IPS-18c (cell line): ENCODE results near the gene NRGN.

ENCODE experiments used
- H3K4me3 ChIP-seq: 2 replicates; pipeline ENCODE4 v1.7.0; 2013; ENCODE audit warnings: low read depth, mild to moderate bottlenecking, low read length, moderate library complexity; ENCODE audit not compliant: insufficient read depth
- H3K9me3 ChIP-seq: one replicate; pipeline ENCODE4 v1.6.1; 2013; ENCODE audit warnings: mild to moderate bottlenecking, low read length, moderate library complexity; ENCODE audit not compliant: control insufficient read depth, insufficient read depth

Gene NRGN

DNA sequence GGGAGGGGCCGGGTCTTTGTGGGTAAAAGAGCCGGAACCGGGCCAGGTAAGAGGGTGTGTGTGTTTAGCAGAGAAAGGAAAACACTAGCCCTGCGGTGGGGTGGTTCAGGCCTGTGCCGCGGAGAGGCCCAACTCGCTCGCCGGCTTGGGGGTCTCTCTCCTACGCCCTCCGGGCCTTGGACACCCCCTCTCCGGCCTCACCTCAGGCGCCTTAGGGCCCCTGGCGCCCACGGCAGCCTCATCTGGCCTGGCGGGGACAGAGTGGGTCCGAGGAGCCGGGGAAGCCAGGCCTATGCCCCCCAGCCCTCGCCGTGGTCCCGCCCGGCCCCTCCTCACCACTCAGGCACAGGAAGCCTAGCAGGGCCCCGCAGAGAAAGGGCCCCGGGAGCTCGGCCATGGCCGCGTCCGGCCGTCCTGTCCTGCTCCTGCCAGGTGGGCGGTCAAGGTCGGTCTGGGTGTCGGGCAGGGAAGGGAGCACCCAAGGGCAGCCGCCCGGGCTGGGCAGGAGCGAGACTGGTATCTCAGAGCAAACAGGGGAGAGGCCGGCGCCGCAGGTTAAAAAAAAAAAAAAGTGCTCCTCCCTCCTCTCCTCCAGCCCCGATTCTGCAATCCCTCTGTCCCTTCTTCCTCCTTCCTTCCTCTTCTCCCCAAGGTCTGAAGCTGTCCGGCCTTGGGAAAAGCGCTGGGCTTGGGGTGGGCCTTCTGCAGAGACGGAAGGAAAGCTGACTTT is 12.2 kb downstream of the NRGN start, which contains the start of gene VSIG2:
VSIG2 (minus strand) TSS at position 515 of the 730 bp plus-strand sequence; CDS start at position 397, 118 bp downstream.
- Histone ChIP-seq H3K4me3 (peak within 1 kb of the TSS; percentile 51), H3K9me3 (no peaks in the 10 kb centered on the region)

DNA sequence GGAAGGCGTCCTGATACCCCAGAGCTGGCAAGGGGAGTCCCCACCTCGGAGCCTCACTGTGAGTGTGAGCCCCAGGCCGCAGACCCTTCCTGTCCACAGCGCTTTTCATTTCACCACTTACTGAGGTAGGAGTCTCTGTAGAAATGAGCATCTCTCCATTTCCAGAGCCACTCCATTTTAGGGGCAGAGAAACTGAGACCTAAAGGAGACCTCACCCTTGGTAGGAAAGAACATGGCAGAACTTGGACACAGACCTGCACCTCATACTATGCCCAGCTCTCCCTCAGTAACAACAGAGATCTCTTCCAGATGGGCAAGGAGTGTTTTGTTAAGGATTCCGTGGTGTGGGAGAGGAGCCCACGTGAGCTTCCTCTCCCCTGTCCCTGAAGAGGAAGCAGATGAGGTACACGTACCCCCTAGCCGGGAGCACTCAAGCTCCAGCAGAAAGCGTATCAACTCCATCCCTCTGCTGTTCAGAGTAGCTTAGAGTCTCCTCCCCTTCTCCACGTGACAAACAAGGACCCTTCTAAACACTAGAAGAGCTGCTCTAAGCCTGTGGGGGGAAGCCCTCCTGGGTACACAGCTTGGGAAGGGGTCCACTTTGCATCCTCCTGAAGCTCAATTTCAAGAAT is 12.8 kb downstream of the NRGN start:
- Histone ChIP-seq H3K9me3 (no peaks in the 10 kb centered on the region), H3K4me3 (peak overlapping the region; percentile 51; the same call in 1 of the 2 replicates)

DNA sequence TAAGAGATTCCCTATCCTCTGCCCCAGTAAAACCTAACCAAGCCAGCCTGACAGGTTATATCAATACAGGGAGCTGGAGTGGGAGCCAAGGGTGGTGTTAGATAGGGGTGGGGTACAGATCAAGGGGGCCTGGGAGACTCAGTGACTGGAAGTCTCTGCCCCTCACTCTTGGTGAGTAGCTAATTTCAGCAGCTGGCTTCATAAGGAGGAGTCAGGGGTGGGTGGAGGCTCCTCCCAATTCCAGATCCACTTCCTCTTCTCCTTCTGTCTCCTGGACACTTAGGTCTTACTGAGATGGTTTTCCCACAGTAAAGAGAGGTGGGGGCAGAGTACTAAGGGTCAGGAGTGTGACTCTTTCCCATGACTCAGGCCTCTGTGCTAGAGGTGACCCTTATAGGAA is 13.5 kb downstream of the NRGN start:
- Histone ChIP-seq H3K4me3 (no peak overlapping the region), H3K9me3 (no peaks in the 10 kb centered on the region)

DNA sequence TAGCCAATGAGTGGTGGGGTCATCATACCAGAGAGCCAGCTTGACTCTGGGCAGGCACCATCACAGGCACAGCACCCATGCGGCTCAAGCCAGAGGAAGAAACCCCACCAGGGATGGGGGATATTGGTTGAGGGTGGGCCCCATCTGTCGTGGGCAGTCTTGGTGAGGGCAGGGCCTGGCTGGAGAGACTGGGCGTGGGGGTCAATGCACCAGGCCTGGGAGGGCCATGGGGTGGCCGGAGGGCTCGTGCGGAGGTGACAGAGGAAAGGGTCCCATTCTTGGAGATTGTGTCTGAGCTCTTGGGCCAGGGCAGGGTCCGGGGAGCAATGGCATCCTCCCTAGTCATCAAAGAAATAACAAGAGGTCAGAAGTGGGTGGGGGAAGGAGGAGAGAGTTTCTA is 13.9 kb downstream of the NRGN start:
- Histone ChIP-seq H3K4me3 (no peak overlapping the region), H3K9me3 (no peaks in the 10 kb centered on the region)

DNA sequence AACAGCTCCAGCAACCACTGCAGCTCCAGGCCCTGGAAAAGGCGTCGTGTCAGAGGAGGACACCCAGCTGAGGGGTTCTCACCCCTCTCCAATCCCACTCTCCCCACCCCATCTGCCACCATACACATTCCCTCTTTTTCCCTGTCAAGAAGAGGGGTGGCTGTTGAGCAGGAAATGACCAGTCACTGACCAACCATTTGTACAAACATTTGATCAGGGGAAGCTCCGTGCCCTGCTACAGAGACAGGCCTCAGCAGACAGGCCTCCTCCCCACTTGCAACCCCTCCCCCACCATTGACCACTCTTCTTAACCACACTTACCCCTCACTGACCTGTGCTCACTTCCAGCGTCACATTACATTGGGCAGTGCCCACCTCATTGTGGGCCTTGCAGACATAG is 14.6 kb downstream of the NRGN start:
- Histone ChIP-seq H3K9me3 (no peaks in the 10 kb centered on the region), H3K4me3 (no peak overlapping the region)

DNA sequence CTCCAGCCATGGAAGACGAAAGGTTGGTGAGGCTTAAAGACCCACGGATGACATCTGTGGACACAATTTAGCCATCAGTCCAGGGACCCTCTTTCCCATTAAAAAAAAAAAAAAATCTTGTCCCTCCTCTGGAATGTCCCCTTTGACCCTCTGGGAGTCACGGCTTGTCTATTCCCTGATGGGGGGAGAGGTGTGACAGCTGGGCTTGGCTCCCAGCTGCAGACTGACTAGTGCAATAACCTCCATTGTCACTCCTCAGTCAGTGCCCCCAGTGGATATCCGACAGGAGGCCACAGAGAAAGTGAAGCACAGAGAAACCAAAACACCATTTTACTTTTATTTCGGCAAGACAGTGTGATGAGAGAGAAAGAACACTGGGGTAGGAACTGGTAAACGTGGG is 15.0 kb downstream of the NRGN start:
- H3K4me3 ChIP-seq = no peak overlapping the region

DNA sequence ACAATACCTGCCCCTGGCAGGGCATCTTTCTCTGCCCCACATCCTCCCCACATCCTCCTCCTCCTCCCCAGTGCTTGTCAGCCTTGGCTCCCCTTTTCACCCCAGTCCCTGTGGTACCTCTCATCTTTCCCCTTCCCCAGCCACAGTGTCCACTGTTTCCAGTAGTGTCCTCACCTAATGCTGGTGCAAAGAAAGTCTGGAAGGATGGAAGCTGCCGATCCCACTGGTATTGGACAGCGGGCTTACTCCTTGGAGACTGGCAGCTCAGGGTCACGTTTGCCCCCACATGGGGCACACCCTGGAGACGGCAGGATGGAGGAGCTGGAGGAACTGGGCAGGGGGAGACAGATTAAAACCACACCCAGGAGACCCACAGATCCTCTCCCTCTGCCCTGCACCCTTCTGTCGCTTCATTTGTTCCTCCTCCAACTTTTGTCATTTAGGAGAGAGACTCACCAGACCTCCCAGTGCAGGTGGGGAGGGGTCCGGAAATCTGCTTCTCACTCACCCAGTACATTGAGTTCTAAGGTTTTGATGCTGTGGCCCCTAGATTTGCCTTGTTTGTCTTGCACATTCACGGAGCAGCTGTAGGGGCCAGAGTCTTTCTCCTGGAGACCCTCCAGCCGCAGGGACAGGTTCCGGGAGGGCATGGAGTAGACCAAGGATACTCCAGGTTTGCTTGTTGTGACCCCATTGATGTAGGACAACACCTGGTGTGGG is 16.5 kb downstream of the NRGN start:
- no peaks in the 10 kb centered on the region for H3K9me3 ChIP-seq
- H3K4me3 ChIP-seq = no peak overlapping the region

More for the DNA sequence above, 15.0 kb downstream of the NRGN start:
- H3K9me3 ChIP-seq = no peaks in the 10 kb centered on the region

DNA sequence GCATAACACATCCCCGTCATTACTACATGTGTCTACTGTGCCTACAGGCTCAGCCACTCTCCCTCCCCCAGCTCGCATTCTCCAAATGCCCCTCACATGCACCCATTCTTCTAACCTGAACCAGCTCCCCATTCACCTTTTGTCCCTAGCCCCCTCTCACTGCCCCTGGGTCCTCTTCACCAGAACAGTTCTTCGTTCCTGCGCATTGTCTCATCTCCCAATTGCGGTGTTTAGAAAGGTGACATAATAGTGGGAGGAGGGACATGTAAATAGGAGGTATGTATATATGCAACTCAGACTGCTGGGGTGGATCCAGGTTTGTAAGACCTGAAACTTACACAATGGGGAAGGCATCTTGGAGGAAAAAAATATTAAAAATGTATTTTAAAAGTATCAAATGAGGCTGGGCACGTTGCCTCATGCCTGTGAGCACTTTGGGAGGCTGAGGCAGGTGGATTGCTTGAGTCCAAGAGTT is 17.0 kb downstream of the NRGN start:
- Histone ChIP-seq H3K4me3 (no peak overlapping the region), H3K9me3 (no peaks in the 10 kb centered on the region)

DNA sequence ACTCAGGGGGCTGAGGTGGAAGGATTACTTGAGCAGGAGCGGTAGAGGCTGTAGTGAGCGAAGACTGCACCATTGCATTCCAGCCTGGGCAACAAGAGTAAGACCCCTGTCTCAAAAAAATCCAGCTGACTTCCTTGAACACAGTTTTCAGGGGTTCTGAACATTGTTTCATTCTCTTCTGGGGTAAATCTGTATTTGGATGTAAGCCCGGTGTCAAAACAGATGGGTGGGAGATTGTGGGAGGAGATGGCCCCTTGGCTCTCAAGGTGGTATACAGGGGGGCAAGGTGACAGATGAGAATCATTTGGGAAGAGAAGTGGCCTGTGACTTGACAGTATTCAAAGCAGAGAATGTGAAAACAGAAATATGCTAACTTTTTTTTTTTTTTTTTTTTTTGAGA is 17.6 kb downstream of the NRGN start:
- Histone ChIP-seq H3K4me3 (no peak overlapping the region), H3K9me3 (no peaks in the 10 kb centered on the region)

DNA sequence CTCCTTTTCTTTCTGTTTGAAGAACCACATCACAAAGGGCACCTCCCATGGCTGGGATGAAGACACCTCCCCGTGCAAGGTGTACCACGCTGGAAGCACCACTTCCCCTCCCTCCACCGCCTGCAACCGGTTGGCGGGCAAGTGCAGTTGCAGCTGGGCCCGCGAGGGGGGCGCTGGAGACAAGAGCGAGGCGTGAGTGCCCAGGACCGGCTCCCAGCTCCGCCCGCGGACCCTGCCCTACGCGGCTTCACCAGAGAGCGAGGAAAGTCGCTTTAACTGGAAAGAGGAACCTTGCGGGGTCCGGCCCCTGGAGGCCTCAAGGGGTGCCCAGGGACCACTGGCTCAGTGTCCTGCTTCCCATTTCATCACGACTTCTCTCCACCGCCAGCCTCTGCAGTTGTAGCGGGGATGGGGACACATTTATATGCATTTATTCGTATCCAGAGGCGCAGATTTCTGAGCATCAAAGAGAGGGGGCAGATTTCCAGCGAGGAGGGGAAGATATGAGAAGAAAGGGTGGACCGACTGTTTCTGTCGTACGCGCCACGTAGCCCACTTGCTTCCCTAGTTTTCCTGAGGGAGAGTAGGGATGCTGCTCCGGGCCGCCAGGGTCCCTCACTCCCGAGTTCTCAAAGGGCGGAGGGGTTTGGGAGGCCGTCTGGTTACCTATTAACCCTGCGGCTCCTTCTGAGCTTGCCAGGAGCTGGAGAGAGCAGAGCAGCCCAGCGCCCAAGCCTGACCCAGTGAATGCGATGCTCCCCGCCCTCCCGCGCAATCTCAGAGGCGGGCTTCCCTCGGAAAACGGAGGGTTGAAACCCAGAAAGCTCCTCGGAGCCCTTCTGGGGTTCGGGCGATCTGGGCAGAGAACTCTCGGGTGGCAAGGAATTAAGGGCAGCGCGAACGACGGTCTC is 18.9 kb downstream of the NRGN start:
- H3K9me3 ChIP-seq = no peaks in the 10 kb centered on the region
- H3K4me3 ChIP-seq = peak overlapping the region; percentile 49

DNA sequence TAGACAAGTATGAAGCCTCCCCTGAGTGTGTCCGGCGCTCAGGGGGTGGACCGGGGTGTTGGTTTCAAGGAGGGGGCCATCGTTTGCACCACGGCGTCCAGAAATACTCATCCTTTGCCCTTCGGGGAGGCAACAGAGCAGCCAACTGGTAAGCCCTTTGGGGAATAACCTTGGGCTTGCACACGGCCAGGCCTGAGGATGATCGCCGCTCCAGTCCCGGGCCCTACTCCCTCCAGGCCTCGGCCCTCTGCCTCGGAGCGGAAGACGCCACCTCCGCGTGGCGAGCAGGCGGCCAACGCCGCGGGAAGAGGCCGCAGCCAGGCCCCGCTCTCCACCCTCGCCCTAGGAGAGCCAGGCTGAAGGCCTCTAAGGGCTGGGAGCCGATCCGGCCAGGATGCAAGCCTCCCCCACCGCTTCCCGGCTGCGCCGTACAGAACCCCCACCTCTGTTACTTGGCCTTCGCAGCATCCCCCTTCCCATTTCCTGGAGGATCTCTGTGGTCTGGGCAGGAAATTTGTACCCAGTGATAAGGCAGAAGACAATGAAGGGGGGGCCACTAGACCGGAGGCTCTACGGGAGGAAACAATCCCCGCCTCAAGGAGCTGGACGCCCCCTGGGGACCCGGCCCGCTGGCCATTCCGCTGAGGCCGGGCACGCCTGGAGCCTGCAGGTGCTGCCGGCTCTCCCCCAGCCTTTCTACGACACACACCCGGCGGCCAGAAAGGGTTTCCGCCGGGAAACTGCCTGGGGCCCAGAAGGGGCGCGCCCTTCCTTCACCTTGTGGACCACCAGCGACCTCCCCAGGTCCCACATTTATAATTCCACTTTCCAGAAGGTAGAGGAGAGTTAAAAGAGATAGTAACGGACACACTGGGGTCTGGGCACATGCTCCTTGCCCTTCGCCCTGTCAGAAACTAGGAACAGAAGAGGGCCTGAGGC is 19.8 kb downstream of the NRGN start:
- H3K4me3 ChIP-seq = peak overlapping the region; percentile 49
- H3K9me3 ChIP-seq = no peaks in the 10 kb centered on the region

DNA sequence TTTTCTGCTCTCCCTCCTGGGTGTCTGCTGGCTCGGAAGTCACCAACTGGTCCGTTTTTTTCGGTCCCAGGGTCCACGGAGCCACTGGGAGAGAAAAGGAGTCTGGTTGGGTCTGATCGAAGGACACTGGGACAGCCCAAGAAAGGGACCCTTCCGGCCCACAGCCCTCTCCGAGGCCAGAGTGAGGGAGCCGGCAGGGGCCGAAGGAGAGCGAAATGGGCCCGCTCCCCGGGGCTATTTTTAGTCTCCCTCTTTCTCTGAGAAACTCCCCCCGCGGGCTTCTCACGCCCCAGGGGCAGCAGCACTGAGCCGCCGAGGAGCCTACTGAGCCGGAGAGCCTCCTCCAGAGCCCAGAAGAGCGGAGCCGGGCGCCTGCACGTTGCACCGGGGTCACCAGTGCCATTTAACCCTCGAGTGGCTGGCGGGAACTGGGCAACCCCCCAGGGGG is 20.5 kb downstream of the NRGN start:
- H3K4me3 ChIP-seq = peak overlapping the region; percentile 31
- no peaks in the 10 kb centered on the region for H3K9me3 ChIP-seq

DNA sequence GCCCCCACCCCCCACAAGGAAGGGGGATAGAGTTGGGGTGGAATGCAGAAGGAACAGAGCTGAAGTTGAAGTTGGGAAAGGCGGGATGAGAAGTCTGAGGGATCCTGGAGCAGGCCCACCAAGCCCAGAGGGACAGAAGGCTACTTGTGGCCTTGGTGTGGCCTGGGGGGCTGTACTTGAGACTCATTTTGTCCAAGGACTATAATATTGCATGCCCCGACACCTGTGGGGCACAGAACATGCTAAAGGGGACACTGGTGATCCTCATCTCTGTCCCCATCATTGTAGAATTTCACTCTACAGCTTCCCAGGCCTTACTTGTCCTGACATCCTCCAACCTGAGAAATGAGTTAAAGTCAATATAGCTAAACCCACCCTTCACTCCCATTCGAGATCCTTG is 21.1 kb downstream of the NRGN start:
- no peaks in the 10 kb centered on the region for H3K9me3 ChIP-seq
- H3K4me3 ChIP-seq = no peak overlapping the region

DNA sequence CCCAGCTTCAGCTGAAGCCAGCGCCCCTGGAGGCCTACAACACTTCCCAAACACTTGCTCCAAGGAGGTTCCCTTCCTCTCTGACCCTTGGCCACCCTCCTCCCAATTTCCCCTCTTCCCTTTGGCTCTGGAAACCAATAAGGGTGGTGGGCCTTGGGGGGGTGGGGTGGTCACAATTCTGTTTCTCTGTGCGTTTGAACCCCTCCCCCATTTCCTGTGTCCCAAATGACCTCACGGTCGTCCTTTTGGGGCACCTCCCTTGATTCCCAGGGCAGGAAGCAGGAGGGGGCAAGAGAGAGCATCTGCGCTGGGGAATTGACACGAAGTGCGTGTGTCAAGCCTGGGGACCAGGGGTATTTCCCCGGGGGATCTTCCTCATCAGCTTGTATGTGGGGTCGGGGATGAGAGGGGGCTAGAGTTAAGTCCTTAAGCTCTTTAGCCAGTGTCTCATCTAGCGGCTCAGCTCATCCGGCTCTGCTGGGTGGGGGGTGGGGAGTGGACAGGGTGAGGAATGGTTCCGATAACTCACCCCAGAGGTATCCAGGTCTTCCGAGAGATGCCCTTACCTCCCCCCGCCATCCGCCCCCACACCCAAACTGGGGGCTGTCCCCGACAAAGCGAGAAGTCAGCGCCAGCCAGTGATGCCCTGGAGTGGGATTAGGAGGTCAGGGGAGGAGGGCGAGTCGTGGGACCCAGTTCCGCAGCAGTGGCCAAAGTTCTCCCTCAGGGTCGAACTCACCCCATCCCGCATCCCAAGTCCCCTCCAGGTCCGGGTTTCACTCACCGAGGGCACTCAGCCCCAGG is 21.8 kb downstream of the NRGN start:
- Histone ChIP-seq H3K9me3 (no peaks in the 10 kb centered on the region), H3K4me3 (peak overlapping the region; percentile 65)

DNA sequence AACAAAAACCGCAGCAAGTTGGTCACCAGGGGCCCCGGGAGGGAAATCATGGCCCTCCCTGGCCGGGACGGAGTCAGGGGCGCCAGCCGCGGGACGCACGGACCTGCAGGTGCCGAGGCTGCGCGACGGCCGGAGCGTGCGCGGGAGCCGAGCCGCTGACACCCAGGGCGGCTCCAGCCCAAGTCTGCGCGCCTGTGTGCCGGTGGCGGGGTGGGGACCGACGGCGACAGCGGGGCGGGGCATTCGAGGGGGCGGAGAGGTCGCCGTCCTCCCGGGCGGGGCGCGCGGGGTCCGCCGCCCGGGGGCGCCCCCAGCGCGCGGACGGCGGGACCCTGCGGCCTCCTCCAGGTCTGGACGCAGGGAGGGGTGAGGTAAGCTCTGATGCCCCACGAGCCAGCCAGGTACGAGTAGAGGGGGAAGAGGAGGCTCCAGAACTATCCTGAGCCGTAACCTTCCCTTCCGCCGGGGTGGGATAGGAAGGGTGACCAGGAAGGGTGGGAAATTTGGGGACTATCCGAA is 22.4 kb downstream of the NRGN start, which contains the start of gene ESAM:
ESAM (minus strand) TSS at position 186 of the 519 bp plus-strand sequence; CDS start at position 50, 136 bp downstream.
- Histone ChIP-seq H3K4me3 (peak within 1 kb of the TSS; percentile 65), H3K9me3 (no peaks in the 10 kb centered on the region)
